NCI-H1417 (cell line): ENCODE results near the gene RCN1.
"Not testable (repeated sequence)": the region's sequence is repeated elsewhere in the genome, so short reads cannot be mapped to it uniquely, and the experiment has no call there.

Experiments used
- DNase-seq, 3 experiments: peaks; one replicate each; lab custom pipeline; 2025; lab: John Stamatoyannopoulos, UW

RCN1 gene

GRCh38 chr11:32113200-32113919 lies 22.5 kb downstream of the RCN1 start:
- peak in 1 of 3 experiments; percentile 27 for DNase-seq

- peak in 1 of 3 experiments; percentile 57 for DNase-seq
Measured at GRCh38 chr11:32113920-32114203, 23.0 kb downstream of the RCN1 start.

- DNase-seq = no peak
Measured at GRCh38 chr11:32115446-32115845, 24.6 kb downstream of the RCN1 start.

- no peak for DNase-seq
Measured at GRCh38 chr11:32116668-32117067, 25.8 kb downstream of the RCN1 start.

GRCh38 chr11:32118025-32118974 lies 27.4 kb downstream of the RCN1 start:
- DNase-seq = no peak

GRCh38 chr11:32119139-32119538 lies 28.3 kb downstream of the RCN1 start:
- not testable (repeated sequence) for DNase-seq

GRCh38 chr11:32121012-32121411 lies 30.1 kb downstream of the RCN1 start:
- no peak for DNase-seq

- DNase-seq = no peak
Measured at GRCh38 chr11:32122200-32122599, 31.3 kb downstream of the RCN1 start.

GRCh38 chr11:32131321-32131720 lies 40.4 kb downstream of the RCN1 start:
- no peak for DNase-seq

- no peak for DNase-seq
Measured at GRCh38 chr11:32136657-32137056, 45.8 kb downstream of the RCN1 start.

GRCh38 chr11:32137263-32137662 lies 46.4 kb downstream of the RCN1 start:
- DNase-seq = no peak

- no peak for DNase-seq
Measured at GRCh38 chr11:32137869-32138268, 47.0 kb downstream of the RCN1 start.

GRCh38 chr11:32138902-32139301 lies 48.0 kb downstream of the RCN1 start:
- DNase-seq = no peak

GRCh38 chr11:32139896-32140520 lies 49.1 kb downstream of the RCN1 start:
- no peak for DNase-seq

GRCh38 chr11:32141745-32142546 lies 51.1 kb downstream of the RCN1 start:
- no peak for DNase-seq

- no peak for DNase-seq
Measured at GRCh38 chr11:32143378-32143777, 52.5 kb downstream of the RCN1 start.

GRCh38 chr11:32145282-32145681 lies 54.4 kb downstream of the RCN1 start:
- no peak for DNase-seq

- no peak for DNase-seq
Measured at GRCh38 chr11:32148895-32149294, 58.0 kb downstream of the RCN1 start.

GRCh38 chr11:32149748-32150147 lies 58.9 kb downstream of the RCN1 start:
- DNase-seq = no peak

- no peak for DNase-seq
Measured at GRCh38 chr11:32151027-32151426, 60.2 kb downstream of the RCN1 start.

- peak in 1 of 3 experiments; percentile 26 for DNase-seq
Measured at GRCh38 chr11:32152216-32152615, 61.3 kb downstream of the RCN1 start.

- no peak for DNase-seq
Measured at GRCh38 chr11:32152821-32153220, 61.9 kb downstream of the RCN1 start.
